MCF 10A (cell line): ENCODE results near the gene ANXA6. TPM values are rescaled to one million over a fixed set of nuclear protein-coding genes. Genes with fewer than 3 reads are reported as not detected.

Experiments used
- BruUV-seq: library from RNA; stranded (reverse); fragments of 400-500 nt; replicated peaks from 2 replicates; lab custom pipeline; 2021; lab: Mats Ljungman, UMichigan
- CTCF ChIA-PET: fragments of 300-600 bp; sonication (Branson Sonifier 250); formaldehyde crosslinking; extraction: SDS; loops from one replicate; lab custom pipeline; 2021; ENCODE audit warnings: antibody characterized with exemption, inconsistent platforms; lab: Yijun Ruan, JAX
- POLR2A ChIA-PET: fragments of 300-600, 350-650 bp; sonication (Branson Sonifier 250); formaldehyde crosslinking; extraction: SDS; loops from one replicate; lab custom pipeline; 2020; ENCODE audit warnings: antibody characterized with exemption, inconsistent platforms; lab: Yijun Ruan, JAX
- DNase-seq: peaks from one replicate; pipeline ENCODE4 v3.0.0-alpha.2; 2018; ENCODE audit not compliant: unreplicated experiment
- H3K27ac Mint-ChIP-seq: one replicate; pipeline ENCODE4 v1.8.0; 2022; ENCODE audit warnings: mild to moderate bottlenecking, low read depth, mixed read lengths; ENCODE audit not compliant: unreplicated experiment
- H3K27me3 Mint-ChIP-seq: one replicate; pipeline ENCODE4 v1.8.0; 2022; ENCODE audit warnings: mixed read lengths; ENCODE audit not compliant: insufficient read depth, unreplicated experiment
- H3K36me3 Mint-ChIP-seq: one replicate; pipeline ENCODE4 v1.8.0; 2022; ENCODE audit warnings: mild to moderate bottlenecking, moderate library complexity, mixed read lengths; ENCODE audit not compliant: insufficient read depth, unreplicated experiment
- H3K4me1 Mint-ChIP-seq: one replicate; pipeline ENCODE4 v1.8.0; 2022; ENCODE audit warnings: mixed read lengths; ENCODE audit not compliant: insufficient read depth, unreplicated experiment
- H3K4me3 Mint-ChIP-seq: one replicate; pipeline ENCODE4 v1.8.0; 2022; ENCODE audit warnings: mild to moderate bottlenecking, moderate library complexity, mixed read lengths; ENCODE audit not compliant: unreplicated experiment
- H3K9me3 Mint-ChIP-seq: one replicate; pipeline ENCODE4 v1.8.0; 2022; ENCODE audit warnings: mixed read lengths; ENCODE audit not compliant: unreplicated experiment
- intact Hi-C: fragments of 100-400 bp; cut with micrococcal nuclease; formaldehyde crosslinking; loops from 2 replicates; pipeline ENCODE4 v1.14.1; 2022
- total RNA-seq: library from RNA; stranded (reverse); gene quantifications from 2 replicates; pipeline ENCODE4 v1.2.3, GENCODE V29; 2022
- TF ChIP-seq, protein P1 (sequence below): fragments of 200-600 bp; IDR thresholded peaks from one replicate; pipeline ENCODE4 v1.8.0; 2022; ENCODE audit warnings: antibody characterized with exemption, mild to moderate bottlenecking; ENCODE audit not compliant: unreplicated experiment

ANXA6 gene
- total RNA-seq, 1 experiment from 2014 or later, result 2.6 TPM

GRCh38 chr5:151186052-151186451, 28.5 kb upstream of the ANXA6 start:
- intact Hi-C loops, result no loop called here
- H3K27ac Mint-ChIP-seq, result no peak overlapping the region
- TF ChIP-seq, protein P1, sequence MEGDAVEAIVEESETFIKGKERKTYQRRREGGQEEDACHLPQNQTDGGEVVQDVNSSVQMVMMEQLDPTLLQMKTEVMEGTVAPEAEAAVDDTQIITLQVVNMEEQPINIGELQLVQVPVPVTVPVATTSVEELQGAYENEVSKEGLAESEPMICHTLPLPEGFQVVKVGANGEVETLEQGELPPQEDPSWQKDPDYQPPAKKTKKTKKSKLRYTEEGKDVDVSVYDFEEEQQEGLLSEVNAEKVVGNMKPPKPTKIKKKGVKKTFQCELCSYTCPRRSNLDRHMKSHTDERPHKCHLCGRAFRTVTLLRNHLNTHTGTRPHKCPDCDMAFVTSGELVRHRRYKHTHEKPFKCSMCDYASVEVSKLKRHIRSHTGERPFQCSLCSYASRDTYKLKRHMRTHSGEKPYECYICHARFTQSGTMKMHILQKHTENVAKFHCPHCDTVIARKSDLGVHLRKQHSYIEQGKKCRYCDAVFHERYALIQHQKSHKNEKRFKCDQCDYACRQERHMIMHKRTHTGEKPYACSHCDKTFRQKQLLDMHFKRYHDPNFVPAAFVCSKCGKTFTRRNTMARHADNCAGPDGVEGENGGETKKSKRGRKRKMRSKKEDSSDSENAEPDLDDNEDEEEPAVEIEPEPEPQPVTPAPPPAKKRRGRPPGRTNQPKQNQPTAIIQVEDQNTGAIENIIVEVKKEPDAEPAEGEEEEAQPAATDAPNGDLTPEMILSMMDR, result no peak
- no peaks in the 10 kb centered on the region for H3K27me3 Mint-ChIP-seq
- H3K9me3 Mint-ChIP-seq, result peaks cover 24% of the 10 kb centered on the region
- H3K36me3 Mint-ChIP-seq, result peaks cover 6% of the 10 kb centered on the region
- BruUV-seq, result no TSS peak
- CTCF ChIA-PET, result interaction anchor here (0.6 to 2.5 kb wide), 3 partner anchors 21 to 60 kb away, joined by 3 to 11 read pairs (median 7); no protein-coding TSS in a partner anchor
- H3K4me1 Mint-ChIP-seq, result no peaks in the 10 kb centered on the region
- no peak overlapping the region for H3K4me3 Mint-ChIP-seq
- POLR2A ChIA-PET, result no interaction called here
- no peak for DNase-seq

DNA sequence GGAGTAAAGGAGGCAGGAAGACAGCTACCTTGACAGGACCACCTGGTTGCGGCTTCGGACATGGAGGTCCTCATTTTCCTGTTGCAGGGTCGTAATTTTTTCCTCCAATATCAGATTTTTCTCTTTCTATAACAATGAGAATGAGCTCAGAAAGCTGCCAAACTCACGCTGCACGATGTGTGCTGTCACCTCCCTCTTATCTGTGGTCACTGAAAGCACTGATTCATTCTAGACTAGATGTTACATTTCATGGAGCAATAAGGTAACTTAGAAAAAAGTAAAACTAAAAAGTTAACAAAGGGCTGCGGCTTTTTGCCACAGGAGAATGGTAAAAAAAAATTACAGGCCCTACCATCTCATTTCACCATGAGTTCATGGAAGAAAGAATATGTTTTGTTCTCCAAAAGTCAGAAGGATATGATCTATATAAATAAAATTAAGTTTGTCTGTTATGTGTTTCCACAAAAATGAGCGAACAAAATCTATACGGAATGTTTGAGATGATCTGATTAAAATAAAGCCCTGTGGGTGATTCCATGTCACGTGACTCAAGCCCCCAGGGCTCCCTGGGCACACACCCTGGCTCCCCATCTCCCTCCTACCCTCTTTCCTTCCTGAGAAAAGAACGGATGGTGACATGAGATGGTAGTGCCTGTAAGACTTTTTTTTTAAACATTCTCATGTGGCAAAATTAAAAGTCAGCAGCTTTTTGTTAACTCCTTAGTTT, 26.9 kb upstream of the ANXA6 start:
- H3K4me3 Mint-ChIP-seq, result no peak overlapping the region
- CTCF ChIA-PET, result interaction anchor here (0.6 to 2.3 kb wide), 9 partner anchors 20 to 554 kb away, joined by 3 to 11 read pairs (median 3); no protein-coding TSS in a partner anchor
- intact Hi-C loops, result no loop called here
- no peak for DNase-seq
- TF ChIP-seq, protein P1, result no peak
- H3K4me1 Mint-ChIP-seq, result no peaks in the 10 kb centered on the region
- BruUV-seq, result no TSS peak
- H3K27ac Mint-ChIP-seq, result no peak overlapping the region
- peaks cover 9% of the 10 kb centered on the region for H3K9me3 Mint-ChIP-seq
- no peaks in the 10 kb centered on the region for H3K27me3 Mint-ChIP-seq
- POLR2A ChIA-PET, result interaction anchor here (1.3 kb wide), 1 partner anchor 18 kb away, joined by 4 read pairs; no protein-coding TSS in a partner anchor
- peaks cover 6% of the 10 kb centered on the region for H3K36me3 Mint-ChIP-seq

GRCh38 chr5:151183456-151184245, 26.1 kb upstream of the ANXA6 start:
- DNase-seq, result no peak
- TF ChIP-seq, protein P1, result no peak
- Mint-ChIP-seq H3K4me1 (no peaks in the 10 kb centered on the region), H3K9me3 (peaks cover under 1% of the 10 kb centered on the region), H3K27me3 (no peaks in the 10 kb centered on the region), H3K4me3 (no peak overlapping the region), H3K36me3 (peaks cover 6% of the 10 kb centered on the region), H3K27ac (no peak overlapping the region)
- intact Hi-C loops, result no loop called here
- ChIA-PET POLR2A (interaction anchor here (1.3 kb wide), 1 partner anchor 19 kb away, joined by 4 read pairs; no protein-coding TSS in a partner anchor), CTCF (interaction anchor here (0.5 to 3.3 kb wide), 13 partner anchors 11 to 555 kb away, joined by 3 to 23 read pairs (median 4); no protein-coding TSS in a partner anchor)
- BruUV-seq, result no TSS peak

DNA sequence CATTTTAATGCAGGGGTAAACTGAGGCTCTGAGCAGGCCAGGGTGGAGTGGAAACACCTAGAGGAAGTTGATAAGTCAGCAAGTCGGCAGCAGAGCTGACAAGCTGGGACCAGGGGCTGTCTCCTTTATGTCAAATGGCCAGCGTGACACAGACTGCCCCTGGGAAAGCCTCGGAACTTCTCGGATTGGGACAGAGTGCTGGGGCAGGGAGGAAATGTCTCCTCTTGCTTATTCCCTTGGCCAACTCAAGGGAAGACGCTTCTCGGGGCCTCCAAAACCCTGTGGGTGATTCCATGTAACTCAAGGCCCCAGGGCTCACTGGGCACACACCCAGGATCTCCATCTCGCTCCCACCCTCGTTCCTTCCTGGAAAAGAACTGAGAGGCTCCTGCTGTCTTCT, 25.4 kb upstream of the ANXA6 start:
- Mint-ChIP-seq H3K4me3 (no peak overlapping the region), H3K27ac (no peak overlapping the region), H3K36me3 (peaks cover 6% of the 10 kb centered on the region), H3K4me1 (no peaks in the 10 kb centered on the region), H3K27me3 (no peaks in the 10 kb centered on the region), H3K9me3 (peaks cover 3% of the 10 kb centered on the region)
- CTCF ChIA-PET, result interaction anchor here (0.6 to 3.3 kb wide), 8 partner anchors 10 to 181 kb away, joined by 3 to 23 read pairs (median 4); no protein-coding TSS in a partner anchor
- no TSS peak for BruUV-seq
- DNase-seq, result no peak
- TF ChIP-seq, protein P1, result no peak
- intact Hi-C loops, result no loop called here
- POLR2A ChIA-PET, result no interaction called here
